Activated naive CD8-positive, alpha-beta T cell treated with anti-CD3 and anti-CD28 coated beads, Interleukin-2, amount 10 ng/mL, durations not matched to agents 7 days and 5 days (primary cell): ENCODE data around the gene POLR1E. TPM values are rescaled to one million over a fixed set of nuclear protein-coding genes. Genes with fewer than 3 reads are reported as not detected.
"Not testable (repeated sequence)": the region's sequence is repeated elsewhere in the genome, so short reads cannot be mapped to it uniquely, and the experiment has no call there.

Source experiments
- ATAC-seq: fragments of 150-1000 bp; cut with Tn5 transposase; one replicate; pipeline ENCODE4 v1.10.0; 2021; ENCODE audit warnings: low read depth, moderate library complexity
- POLR2A ChIA-PET: fragments of 350-600 bp; sonication (Branson Sonifier 250); formaldehyde crosslinking; loops from one replicate; lab custom pipeline; 2021; ENCODE audit warnings: antibody characterized with exemption; lab: Charles Lee
- DNase-seq: peaks from one replicate; pipeline ENCODE4 v3.0.0; 2021
- H3K27ac Mint-ChIP-seq: one replicate; pipeline ENCODE4 v1.8.0; 2022; ENCODE audit warnings: mild to moderate bottlenecking, mixed read lengths
- H3K27me3 Mint-ChIP-seq: one replicate; pipeline ENCODE4 v1.8.0; 2022; ENCODE audit warnings: mild to moderate bottlenecking, moderate library complexity, mixed read lengths
- H3K36me3 Mint-ChIP-seq: one replicate; pipeline ENCODE4 v1.8.0; 2021; ENCODE audit warnings: mild to moderate bottlenecking, mixed read lengths
- H3K4me1 Mint-ChIP-seq: one replicate; pipeline ENCODE4 v1.8.0; 2021; ENCODE audit warnings: mixed read lengths
- H3K4me3 Mint-ChIP-seq: one replicate; pipeline ENCODE4 v1.8.0; 2022; ENCODE audit warnings: mild to moderate bottlenecking, moderate library complexity, mixed read lengths
- H3K9me3 Mint-ChIP-seq: one replicate; pipeline ENCODE4 v1.8.0; 2021; ENCODE audit warnings: mixed read lengths
- total RNA-seq, 2 experiments: library from RNA; stranded (reverse); gene quantifications; one replicate each; pipeline ENCODE4 v1.2.3, GENCODE V29; 2021

Gene POLR1E
- total RNA-seq, 2 experiments from 2014 or later: 33.0 to 36.5 TPM

DNA sequence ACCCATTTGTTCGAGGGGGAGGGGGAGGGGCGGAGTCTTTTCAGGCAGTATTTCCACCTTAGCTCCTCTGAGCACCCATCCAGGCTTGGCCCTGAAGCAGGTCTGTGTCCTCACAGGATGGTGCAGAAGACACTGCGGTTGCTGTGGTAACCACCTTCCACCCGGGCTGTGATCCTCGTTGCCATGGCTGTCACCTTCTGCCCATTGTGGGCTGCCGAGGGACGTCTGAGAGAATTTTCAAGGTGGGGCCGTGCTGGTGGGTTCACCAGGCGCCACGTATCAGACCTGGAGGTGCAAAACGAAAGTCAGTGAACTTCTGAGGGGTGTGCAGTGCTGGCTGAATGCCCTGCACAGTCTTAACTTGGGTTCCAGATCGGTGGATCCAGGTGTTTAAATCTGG lies 26.7 kb downstream of the POLR1E start:
- no peak overlapping the region for H3K27ac Mint-ChIP-seq
- H3K27me3 Mint-ChIP-seq: no peaks in the 10 kb centered on the region
- ATAC-seq (no peak), DNase-seq (no peak)
- POLR2A ChIA-PET: no interaction called here
- H3K4me3 Mint-ChIP-seq: no peak overlapping the region
- peaks cover 3% of the 10 kb centered on the region for H3K4me1 Mint-ChIP-seq
- no peaks in the 10 kb centered on the region for H3K9me3 Mint-ChIP-seq
- H3K36me3 Mint-ChIP-seq: peaks cover 2% of the 10 kb centered on the region

DNA sequence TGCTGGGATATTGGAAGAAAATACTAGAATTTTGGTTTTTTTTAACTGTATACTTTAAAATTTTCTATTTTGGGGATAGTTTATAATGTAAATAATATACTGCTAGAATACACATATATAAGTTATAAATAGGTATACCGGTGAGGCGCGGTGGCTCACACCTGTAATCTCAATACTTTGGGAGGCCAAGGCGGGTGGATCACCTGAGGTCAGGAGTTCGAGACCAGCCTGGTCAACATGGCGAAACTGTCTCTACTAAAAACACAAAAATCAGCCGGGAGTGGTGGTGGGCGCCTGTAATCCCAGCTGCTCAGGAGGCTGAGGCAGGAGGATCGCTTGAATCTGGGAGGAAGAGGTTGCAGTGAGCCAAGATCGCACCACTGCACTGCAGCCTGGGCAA lies 28.7 kb downstream of the POLR1E start:
- DNase-seq, H3K36me3 Mint-ChIP-seq, H3K27ac Mint-ChIP-seq, H3K4me1 Mint-ChIP-seq, ATAC-seq, H3K4me3 Mint-ChIP-seq, POLR2A ChIA-PET, H3K9me3 Mint-ChIP-seq, H3K27me3 Mint-ChIP-seq: not testable (repeated sequence)

DNA sequence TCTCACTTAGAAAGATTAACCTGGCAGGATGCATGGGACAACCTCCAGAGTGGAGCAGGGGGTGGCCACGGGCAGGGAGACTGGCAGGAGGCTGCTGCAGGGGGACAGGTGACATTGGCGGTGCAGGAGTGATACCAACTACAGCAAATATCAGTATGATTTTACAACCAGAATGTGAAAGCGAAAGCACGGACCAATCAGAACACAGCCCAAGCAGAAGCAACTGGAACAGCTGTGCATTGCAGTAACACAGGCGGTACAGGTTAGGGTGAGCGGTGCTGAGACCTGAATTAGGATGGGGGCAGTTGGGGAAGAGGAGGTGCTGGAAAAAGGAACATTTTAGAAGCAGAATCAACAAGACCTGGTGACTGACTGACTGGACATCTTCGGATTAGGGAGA lies 29.3 kb downstream of the POLR1E start:
- Mint-ChIP-seq H3K27ac (no peak overlapping the region), H3K27me3 (no peaks in the 10 kb centered on the region), H3K9me3 (no peaks in the 10 kb centered on the region), H3K36me3 (no peaks in the 10 kb centered on the region), H3K4me1 (peaks cover 3% of the 10 kb centered on the region), H3K4me3 (no peak overlapping the region)
- DNase-seq: no peak
- peak; percentile 29 for ATAC-seq
- POLR2A ChIA-PET: no interaction called here

DNA sequence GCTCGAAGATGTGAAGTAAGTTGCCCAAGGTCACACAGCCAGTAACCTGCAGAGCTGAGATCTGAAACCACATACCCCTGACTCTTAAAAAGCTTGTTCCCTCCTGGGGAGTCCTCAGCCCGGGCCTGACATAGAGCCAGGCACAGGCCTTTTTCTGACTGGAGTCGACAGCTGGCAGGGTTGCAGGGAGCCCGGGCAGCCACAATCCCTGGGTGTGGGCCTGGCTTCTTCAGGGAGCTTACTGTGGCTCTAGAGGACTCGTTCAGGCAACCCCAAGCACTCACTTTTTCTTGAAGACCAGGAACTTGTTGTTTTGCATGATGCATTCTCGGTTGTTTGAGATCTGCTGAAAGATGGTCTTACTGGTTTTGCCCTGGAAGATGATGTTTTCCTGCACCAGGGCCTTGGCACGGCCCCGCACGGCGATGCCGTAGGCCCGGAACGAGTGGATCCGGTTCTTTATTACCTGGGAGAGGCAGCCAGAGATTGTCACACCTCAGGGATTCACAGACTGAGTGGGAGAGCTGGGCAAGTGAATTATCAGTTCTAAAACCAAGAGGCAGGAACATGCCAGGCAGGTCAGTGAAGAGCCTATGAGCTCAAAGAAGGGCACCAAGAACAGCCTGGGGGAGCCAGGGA lies 30.0 kb downstream of the POLR1E start:
- ATAC-seq (no peak), DNase-seq (no peak)
- Mint-ChIP-seq H3K9me3 (no peaks in the 10 kb centered on the region), H3K36me3 (no peaks in the 10 kb centered on the region), H3K27ac (no peak overlapping the region), H3K4me1 (peaks cover 3% of the 10 kb centered on the region), H3K4me3 (no peak overlapping the region), H3K27me3 (no peaks in the 10 kb centered on the region)
- POLR2A ChIA-PET: no interaction called here

DNA sequence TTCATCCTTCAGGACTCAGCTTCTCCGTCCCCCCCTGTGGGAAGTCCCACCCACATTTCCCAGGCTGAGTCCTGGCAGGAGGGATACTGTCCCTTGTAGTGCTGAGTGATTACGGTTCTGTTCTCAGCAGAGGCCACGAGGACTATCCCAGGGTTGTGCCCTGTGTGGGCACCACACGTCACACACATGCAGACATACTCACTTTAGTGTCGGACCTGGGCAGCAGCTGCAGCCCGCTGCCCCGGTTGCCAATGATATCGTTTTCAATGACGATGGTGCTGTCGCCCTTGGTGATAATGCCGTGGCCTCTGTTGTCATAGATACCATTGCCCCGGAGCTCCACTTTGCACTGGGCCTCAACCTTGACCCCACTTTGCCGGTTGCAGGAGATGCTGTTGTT lies 32.2 kb downstream of the POLR1E start:
- Mint-ChIP-seq H3K4me1 (peaks cover 3% of the 10 kb centered on the region), H3K27ac (no peak overlapping the region), H3K36me3 (no peaks in the 10 kb centered on the region), H3K27me3 (no peaks in the 10 kb centered on the region), H3K9me3 (no peaks in the 10 kb centered on the region), H3K4me3 (no peak overlapping the region)
- POLR2A ChIA-PET: no interaction called here
- no peak for ATAC-seq
- DNase-seq: no peak

DNA sequence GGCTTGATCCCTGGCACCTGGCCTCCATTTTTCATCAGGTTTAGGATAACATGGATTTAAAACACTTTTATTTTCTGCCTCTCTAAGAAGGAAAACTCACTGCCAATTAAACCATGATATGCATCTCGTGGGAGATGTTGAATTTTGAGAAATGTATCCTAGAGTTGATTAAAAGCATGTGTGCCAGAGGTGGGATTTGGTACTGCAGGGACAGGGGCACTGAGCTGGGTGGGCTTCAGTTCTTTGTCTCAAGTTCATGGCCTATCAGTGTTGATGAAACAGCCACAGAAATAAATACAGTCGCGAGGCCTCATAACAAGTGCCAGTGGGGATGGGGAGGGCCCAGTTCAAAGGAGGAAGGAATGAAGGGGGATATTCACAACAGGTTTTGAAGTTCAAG lies 34.9 kb downstream of the POLR1E start:
- Mint-ChIP-seq H3K4me1 (no peaks in the 10 kb centered on the region), H3K27me3 (no peaks in the 10 kb centered on the region), H3K4me3 (no peak overlapping the region), H3K36me3 (no peaks in the 10 kb centered on the region), H3K9me3 (no peaks in the 10 kb centered on the region), H3K27ac (no peak overlapping the region)
- DNase-seq (no peak), ATAC-seq (no peak)
- POLR2A ChIA-PET: no interaction called here

DNA sequence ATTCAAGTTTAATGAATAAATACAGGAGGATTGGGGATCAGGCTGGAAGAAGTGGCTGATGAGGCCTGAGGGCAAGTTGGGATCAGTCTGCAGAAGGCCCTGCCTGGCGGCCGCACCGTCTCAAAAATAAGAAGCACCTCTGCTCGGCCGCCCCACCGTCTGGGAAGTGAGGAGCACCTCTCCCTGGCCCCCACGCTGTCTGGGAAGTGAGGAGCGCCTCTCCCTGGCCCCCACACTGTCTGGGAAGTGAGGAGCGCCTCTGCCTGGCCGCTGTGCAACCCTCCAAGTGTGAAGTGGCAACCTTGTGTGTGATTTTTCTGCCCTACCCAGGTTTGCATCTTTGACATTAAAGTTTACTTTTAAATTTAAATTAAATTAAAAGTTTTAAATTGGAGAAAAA lies 35.4 kb downstream of the POLR1E start:
- no peak for ATAC-seq
- Mint-ChIP-seq H3K36me3 (no peaks in the 10 kb centered on the region), H3K27me3 (no peaks in the 10 kb centered on the region), H3K4me3 (no peak overlapping the region), H3K27ac (no peak overlapping the region), H3K4me1 (no peaks in the 10 kb centered on the region), H3K9me3 (no peaks in the 10 kb centered on the region)
- POLR2A ChIA-PET: no interaction called here
- no peak for DNase-seq

DNA sequence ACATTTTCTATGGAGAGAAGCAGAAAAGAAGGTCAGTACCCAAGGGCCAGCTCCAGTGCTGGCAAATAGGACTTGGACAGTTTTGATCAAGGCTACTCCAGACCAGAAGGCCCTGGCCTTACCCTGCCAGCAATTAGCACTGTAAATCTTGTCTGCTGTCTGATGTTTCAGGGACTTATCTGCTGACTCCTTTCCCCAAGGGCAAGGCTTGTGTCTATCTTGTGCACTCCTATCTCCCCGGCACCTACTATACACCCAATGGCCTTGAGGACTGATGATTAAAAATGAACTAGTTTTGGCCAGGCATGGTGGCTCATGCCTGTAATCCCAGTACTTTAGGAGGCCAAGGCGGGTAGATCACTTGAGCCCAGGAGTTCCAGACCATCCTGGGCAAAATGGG lies 37.2 kb downstream of the POLR1E start:
- Mint-ChIP-seq H3K4me3 (no peak overlapping the region), H3K27ac (no peak overlapping the region)
- POLR2A ChIA-PET: no interaction called here

DNA sequence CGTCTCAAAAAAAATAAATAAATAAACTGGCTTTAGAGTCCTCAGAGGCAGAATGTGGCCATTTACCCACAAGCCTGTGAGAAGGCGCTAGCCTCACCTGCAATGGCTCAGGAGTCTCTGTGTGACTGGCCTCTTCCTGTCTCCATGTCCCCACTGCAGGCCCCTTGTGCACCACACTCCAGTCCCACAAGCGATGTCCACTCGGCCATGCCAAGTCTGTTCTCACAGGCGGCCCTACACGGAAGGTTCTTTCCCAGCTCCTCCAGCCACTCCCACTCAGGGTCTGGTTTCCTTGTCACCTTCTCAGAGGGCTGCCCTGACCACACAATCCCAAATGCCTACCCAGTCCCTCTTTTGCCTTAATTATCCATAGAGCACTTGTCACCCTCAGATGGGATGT lies 38.2 kb downstream of the POLR1E start:
- Mint-ChIP-seq H3K4me1 (no peaks in the 10 kb centered on the region), H3K27me3 (no peaks in the 10 kb centered on the region), H3K9me3 (no peaks in the 10 kb centered on the region), H3K4me3 (no peak overlapping the region), H3K27ac (no peak overlapping the region), H3K36me3 (peaks cover 2% of the 10 kb centered on the region)
- DNase-seq (no peak), ATAC-seq (no peak)
- POLR2A ChIA-PET: no interaction called here

More for the DNA sequence above, 37.2 kb downstream of the POLR1E start:
- no peak for DNase-seq
- no peaks in the 10 kb centered on the region for H3K27me3 Mint-ChIP-seq
- no peak for ATAC-seq
- no peaks in the 10 kb centered on the region for H3K9me3 Mint-ChIP-seq
- H3K4me1 Mint-ChIP-seq: no peaks in the 10 kb centered on the region
- peaks cover 2% of the 10 kb centered on the region for H3K36me3 Mint-ChIP-seq

DNA sequence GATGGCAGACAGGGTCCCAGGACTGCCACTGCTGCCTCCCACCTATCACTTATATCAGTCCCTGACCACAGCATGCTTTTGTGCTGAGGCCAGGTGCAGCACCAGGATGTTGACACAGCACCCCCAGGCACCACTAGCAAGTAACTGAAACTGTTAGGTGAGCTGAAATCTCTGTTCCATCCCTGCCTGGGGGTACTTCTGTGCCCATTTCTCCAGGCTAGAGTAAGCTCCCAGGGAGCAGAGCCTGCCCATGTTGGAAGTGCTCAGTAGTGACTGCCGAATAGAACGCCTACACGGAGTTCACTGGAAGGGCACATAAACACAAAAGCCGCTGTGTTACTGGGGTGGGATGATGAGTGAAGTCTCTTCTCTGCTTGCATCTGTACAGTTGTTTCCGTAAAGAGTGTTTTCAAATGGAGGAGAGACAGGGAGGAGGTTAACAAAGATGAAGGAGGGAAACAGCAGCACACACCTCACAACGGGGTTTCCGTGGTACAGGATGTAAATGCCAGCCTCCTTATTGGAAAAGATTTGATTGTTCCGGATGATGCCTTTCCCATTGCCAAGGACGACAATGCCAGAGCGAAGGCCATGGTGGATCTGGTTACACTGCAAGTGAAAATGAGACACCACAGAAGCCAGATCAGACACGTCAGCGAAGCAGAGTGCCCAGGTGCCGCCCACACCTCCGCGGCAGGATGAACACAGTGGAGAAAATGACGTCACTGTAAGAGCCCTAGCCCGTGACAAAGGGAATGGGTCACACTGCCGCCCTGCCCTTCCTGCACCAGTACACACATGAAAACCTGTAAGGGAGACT lies 43.1 kb downstream of the POLR1E start:
- no peak for DNase-seq
- ATAC-seq: peak; percentile 52
- POLR2A ChIA-PET: no interaction called here
- Mint-ChIP-seq H3K4me1 (peaks cover 2% of the 10 kb centered on the region), H3K4me3 (no peak overlapping the region), H3K9me3 (no peaks in the 10 kb centered on the region), H3K27ac (peak overlapping the region; percentile 34), H3K36me3 (peaks cover 2% of the 10 kb centered on the region), H3K27me3 (no peaks in the 10 kb centered on the region)

DNA sequence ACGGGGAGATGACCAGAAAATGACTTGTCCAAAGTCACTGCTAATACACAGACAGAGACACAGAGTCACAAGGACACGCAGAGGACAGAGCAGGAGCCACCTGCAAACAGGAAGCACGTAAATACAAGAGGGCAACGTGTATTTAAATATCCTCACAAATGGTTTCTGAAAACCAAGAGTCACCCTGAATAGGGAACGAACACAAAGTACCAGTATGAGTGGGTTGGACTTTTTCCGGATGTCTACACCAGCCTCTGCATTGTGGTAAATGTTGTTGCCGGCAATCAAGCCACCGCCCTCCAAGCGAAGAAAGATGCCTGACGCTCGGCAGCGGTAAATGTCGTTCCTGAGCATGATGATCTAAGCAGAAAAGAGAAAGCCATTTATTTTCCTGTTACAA lies 46.0 kb downstream of the POLR1E start:
- no peak overlapping the region for H3K4me3 Mint-ChIP-seq
- H3K27me3 Mint-ChIP-seq: no peaks in the 10 kb centered on the region
- ATAC-seq (no peak), DNase-seq (no peak)
- POLR2A ChIA-PET: no interaction called here
- no peak overlapping the region for H3K27ac Mint-ChIP-seq
- H3K4me1 Mint-ChIP-seq: peaks cover 2% of the 10 kb centered on the region
- peaks cover 2% of the 10 kb centered on the region for H3K36me3 Mint-ChIP-seq
- H3K9me3 Mint-ChIP-seq: no peaks in the 10 kb centered on the region

DNA sequence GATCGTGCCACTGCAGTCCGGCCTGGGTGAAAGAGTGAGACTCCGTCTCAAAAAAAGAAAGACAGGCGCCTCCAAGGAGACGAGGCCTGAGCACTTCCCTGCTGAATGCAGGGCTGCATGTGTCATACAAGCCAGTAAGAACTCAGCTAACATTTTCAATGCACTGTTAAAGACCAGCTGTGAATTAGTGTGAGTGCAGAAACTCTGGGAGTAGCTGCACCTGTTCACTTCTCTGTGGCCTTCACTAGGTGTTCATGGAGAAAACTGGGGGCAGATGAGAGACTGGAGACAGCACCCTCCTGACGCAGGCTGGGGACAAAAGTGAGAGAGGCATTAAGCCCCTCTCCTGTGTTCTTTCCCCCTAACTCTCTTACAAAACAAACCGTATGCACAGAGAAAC lies 48.7 kb downstream of the POLR1E start:
- H3K36me3 Mint-ChIP-seq: no peaks in the 10 kb centered on the region
- H3K27ac Mint-ChIP-seq: no peak overlapping the region
- POLR2A ChIA-PET: no interaction called here
- no peak for DNase-seq
- H3K4me1 Mint-ChIP-seq: peaks cover 2% of the 10 kb centered on the region
- H3K9me3 Mint-ChIP-seq: no peaks in the 10 kb centered on the region
- H3K27me3 Mint-ChIP-seq: no peaks in the 10 kb centered on the region
- H3K4me3 Mint-ChIP-seq: no peak overlapping the region
- no peak for ATAC-seq

DNA sequence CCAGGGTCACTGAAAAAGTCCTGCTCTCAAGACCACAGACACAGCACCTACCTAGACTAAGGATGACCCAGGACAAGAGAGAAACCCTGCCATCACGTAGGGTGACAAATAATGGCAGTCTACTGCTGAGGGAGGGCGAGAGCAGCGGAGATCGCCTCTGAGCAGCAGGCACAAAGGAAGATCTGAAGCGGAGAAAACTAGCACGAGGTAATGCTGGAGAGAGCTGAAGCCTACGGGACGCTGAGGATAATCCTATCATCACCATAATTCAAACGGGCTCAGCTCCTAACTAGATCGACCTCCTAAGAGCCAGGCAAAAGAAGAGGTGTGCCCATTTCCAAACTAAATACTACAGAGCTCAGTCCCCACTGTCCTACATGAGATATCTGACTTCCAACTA lies 49.2 kb downstream of the POLR1E start:
- H3K27ac Mint-ChIP-seq: no peak overlapping the region
- DNase-seq (no peak), ATAC-seq (no peak)
- POLR2A ChIA-PET: no interaction called here
- no peak overlapping the region for H3K4me3 Mint-ChIP-seq
- no peaks in the 10 kb centered on the region for H3K27me3 Mint-ChIP-seq
- H3K9me3 Mint-ChIP-seq: no peaks in the 10 kb centered on the region
- no peaks in the 10 kb centered on the region for H3K36me3 Mint-ChIP-seq
- peaks cover 2% of the 10 kb centered on the region for H3K4me1 Mint-ChIP-seq

DNA sequence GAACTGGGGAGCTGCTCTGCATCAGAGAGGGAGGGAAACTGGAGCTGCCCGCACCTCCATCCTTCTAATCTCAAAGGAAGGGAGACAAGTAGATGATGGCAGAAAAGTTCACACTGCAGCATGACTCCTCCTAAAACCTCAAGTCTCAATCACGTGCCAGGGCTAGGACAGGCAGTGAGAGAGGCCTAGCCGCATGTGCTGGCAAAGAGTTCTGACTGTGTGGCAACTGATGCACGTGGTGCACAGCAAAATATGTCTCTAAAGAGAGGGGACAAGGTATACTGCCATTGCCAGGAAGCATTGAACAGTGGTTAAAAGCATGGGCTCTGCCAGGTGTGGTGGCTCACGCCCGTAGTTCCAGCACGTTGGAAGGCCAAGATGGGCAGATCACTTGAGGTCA lies 52.4 kb downstream of the POLR1E start:
- no peak for ATAC-seq
- Mint-ChIP-seq H3K36me3 (no peaks in the 10 kb centered on the region), H3K4me1 (no peaks in the 10 kb centered on the region), H3K9me3 (no peaks in the 10 kb centered on the region), H3K27me3 (no peaks in the 10 kb centered on the region), H3K4me3 (no peak overlapping the region), H3K27ac (no peak overlapping the region)
- POLR2A ChIA-PET: interaction anchor here (0.6 kb wide), 1 partner anchor 129 kb away, joined by 3 read pairs; no protein-coding TSS in a partner anchor
- no peak for DNase-seq
